Myocyte (in vitro differentiated cells): ENCODE data around the gene SLC9A9. TPM values are rescaled to one million over a fixed set of nuclear protein-coding genes. Genes with fewer than 3 reads are reported as not detected.

Experiments
- DNase-seq: peaks from one replicate; pipeline ENCODE4 v3.0.0-alpha.2; 2012; ENCODE audit warnings: low read depth
- total RNA-seq: library from RNA; depleted of rRNA; stranded (reverse); fragments of >200 nt; gene quantifications from 2 replicates; pipeline ENCODE4 v1.2.3, GENCODE V29; 2014

Gene SLC9A9
- total RNA-seq, 1 donor from 2014 or later, result 7.4 TPM

DNA sequence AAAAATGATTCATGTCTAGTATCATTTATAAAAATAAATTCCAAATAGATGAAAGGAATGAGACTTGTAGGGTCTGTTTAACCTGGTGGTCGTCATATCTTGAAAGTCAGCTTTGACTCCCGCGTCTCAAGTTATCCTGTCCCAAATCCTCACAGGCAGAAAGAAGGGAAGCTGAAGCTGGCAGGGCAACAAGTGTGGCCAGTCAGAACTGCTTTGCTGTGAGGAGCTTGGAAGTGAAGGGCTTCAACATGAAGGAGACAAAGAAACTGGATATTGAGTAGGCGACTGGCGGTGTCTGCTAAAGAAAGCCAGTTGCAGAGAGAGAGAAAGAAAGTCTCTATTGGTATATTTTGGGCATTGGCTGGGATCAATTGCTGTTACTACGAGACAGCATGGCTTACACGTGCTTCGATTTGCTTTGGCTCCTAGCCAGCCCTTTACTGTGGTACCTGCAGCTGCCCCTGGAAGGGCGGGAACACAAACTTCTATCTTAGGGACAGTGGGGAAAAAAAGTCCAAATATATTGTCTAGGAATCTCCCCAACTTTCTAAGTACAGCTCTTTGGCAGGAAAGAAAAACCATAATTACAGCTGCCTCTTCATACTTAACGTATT, 621.5 kb downstream of the SLC9A9 start:
- no peak for DNase-seq

DNA sequence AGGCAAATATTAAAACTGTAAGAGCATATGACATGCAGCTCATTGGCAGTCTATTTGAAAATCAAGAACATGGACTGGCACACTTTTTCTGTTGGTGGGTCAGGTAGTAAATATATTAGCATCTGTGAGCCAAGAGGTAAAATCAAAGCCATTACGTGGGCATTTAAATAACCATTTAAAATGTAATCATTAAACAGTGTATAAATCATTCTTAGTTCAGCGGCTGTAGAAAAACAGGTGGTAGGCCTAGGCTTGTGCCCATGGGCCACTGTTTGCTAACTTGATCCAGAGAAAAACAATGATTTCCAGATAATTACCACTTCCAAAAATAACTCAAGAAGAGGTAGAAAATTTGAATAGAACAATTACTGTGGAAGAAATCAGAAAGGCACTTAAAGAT, 623.6 kb downstream of the SLC9A9 start:
- no peak for DNase-seq

DNA sequence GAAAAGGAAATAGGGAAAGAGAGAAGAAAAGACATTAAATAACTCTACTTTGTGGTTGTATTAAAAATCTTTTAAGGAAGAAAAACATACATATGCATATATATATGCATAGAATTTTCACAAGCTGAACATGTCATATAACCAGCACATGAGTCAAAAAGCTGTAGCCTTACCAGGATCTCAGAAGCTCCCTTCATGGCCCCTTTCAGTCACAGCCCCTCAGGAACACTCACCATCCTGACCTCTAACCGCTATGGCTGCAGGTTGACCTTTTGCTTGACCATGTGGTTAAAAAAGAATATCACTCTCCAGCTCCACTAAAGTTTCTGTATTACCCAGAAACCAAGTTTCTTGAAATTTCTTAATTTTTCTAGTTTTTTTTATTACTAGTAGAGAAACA, 625.3 kb downstream of the SLC9A9 start:
- DNase-seq, result no peak

DNA sequence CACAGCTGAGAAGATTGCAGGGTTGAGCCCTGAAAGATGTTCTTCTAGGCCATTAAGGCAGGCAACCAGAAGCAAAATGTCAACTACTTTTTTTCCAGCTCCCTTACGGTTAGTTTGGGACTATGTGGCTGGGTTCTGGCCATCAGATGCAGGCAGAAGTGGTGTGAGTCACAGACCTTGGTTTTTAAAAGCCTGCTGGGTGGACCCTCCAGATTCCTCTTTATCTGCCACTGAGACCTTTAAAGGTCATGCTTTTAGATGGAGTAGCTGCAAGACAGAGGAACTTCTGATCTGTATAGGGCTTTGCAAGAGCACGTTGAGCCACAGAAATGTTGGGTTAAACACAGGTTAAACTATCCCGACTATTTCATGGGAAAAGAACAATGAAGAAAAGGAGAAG, 625.8 kb downstream of the SLC9A9 start:
- DNase-seq, result no peak

DNA sequence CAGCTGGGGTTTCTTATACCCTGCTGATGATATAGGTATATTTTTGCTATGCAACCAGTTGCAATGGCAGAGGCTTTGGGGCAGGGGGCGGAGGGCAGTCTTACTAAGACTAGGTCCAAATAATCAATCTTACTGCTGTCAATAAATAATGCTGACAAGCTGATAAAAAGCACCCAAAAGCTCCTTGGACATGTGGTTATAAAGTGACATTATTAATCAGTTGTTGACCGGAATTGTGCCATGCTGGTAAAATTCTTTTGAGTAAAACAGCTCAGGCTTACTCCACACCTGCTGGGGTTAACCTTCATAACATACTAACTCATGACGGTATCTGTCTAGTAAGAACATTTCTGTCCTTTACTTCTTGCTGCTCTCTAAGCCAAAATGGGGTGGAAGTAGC, 626.8 kb downstream of the SLC9A9 start:
- no peak for DNase-seq

DNA sequence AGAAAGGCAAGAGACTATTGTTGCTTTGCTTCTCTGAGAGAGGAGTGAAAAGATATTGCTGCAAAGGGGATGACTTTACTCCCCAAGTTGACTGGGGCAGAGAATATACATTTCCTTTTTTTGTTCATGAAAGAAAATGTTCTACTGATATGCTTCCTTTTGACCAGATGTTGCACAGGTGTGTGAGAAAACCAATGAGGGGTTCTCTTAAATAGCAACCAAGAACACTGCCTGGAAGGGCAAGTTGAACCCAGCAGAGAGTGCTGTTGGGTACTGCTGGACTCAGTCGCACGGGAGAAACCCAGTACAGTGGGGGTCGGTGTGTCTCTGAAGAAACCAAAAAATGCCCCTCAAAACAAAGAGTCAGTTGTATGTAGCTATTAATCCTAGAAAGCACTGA, 627.5 kb downstream of the SLC9A9 start:
- DNase-seq, result no peak

DNA sequence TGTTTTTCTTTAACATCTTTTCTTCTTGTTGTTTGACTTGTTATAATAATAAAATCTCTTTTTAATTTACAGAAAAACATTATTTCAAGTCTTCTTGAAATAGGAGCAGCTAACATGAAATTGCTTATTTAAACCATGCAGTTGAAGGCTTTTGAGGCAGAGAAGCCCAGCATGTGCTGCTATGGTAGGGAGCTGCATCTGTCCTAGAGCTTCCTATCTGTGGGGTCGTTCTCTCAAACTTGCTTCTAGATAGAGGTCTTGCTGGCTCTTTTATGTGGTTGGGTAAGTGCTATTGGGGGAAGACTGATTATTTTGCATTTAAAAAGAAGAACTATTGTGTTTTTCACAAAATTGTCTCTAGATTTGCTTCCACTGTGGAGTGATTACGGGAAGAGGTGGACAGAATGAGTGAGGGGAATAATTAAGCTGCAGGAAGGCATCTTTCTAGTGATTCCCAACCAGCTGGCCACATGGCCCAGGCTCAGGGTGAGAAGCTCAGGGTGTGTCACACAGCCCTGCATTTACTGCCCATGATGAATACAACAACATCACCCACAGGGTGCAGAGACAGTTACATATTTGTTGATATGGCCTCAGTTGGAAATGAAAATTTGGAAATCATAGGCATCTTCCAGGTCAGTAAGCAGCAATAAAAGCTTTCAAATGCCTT, 630.0 kb downstream of the SLC9A9 start:
- DNase-seq, result no peak

DNA sequence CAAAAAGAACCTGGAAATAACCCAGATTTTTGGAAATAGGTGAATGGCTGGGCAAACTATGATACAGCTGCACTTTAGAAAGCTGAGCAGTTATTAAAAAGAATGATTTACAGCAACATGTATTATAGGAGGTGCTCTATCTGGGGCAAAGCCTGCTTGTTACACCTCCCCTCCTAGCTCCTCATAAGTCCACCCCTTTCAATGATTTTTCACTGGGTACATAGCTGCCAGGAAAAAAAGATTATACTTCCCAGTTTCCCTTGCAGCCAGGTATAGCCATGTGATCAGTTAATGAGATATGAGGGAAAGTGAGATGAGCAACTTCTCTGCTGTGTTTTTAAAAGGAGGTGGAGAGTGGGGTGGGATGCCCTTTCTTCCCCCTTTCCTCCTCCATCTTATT, 631.0 kb downstream of the SLC9A9 start:
- DNase-seq, result no peak

DNA sequence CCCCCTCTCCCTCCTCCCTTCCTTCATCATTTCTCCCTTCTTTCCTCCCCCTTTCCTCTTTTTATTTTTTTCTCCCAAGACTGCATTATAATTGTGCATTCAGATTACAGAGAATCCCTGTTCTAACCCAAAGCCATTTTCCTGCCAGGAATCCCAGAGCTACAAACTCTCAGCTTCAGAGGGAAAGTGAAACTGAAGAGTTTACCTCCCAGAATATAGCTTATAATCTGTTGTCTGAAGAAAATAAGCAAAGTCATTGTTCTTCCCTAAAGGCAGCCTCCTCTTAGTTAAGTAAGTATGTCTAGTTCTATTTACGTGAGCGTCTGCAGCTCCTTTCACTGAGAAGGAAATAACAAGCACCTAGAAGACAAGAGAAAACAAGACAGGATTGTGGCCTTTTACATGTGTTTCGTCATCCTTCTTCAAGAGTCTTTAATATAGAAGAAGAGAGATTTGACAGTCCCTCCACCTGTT, 631.5 kb downstream of the SLC9A9 start:
- DNase-seq, result no peak

Other genes with a start within 250 kb of the SLC9A9 start
- gene DIPK2A, start 123.4 kb upstream of the SLC9A9 start, total RNA-seq, result 40.2 and 45.0 TPM in 2 replicates